ENCODE measurements around the gene CAT.

GRCh38 chr11:34397811-34398210 lies 40.9 kb upstream of the CAT start:
- TF ChIP-seq CTCF (IDR thresholded peaks at IDR 0.05; ENCODE audit: low read length) = no peak
- TF ChIP-seq EZH2 (optimal IDR thresholded peaks at IDR 0.05; ENCODE audit: low read depth, low read length) = no peak
- no peak for TF ChIP-seq EZH2phosphoT487 (IDR thresholded peaks at IDR 0.05; ENCODE audit: low read length)

Measured in MM.1S (cell line).